ENCODE results near the gene PPFIBP2. TPM values are rescaled to one million over a fixed set of nuclear protein-coding genes. Genes with fewer than 3 reads are reported as not detected.

PPFIBP2 gene
- total RNA-seq, 3 donors from 2014 or later = 32.3 to 56.1 (median 43.3) TPM

DNA sequence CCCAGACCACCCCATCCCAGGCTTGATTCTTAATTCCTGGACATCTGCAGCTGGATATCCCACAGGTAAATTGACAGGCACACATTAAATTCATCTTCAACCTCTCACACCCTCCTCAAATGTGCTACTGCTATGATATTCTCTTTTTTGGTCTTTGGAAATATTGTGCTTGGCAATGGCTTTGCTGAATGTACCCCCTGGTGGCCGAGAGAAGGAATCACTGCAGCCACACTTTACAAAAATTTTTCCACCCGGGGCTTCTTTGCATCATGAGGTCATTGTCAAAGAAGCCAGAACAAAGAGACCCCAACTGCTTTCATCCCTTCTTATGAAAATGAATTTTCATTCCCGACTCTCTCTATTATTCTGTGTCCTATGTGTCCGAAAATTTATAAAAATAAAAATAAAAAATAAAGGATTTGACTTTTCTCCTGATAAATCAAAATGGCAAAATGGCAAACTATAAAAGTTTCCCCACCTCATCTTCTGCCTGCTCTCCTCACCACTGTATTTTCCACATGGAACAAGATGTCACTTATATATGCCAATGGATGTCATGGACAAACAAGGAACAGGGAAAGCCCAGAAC lies 174.5 kb downstream of the PPFIBP2 start:
- Histone ChIP-seq H3K4me1 (no peaks in the 10 kb centered on the region), H3K27ac (no peak overlapping the region), H3K4me3 (no peak overlapping the region), H3K9me3 (no peaks in the 10 kb centered on the region), H3K36me3 (no peaks in the 10 kb centered on the region), H3K27me3 (no peaks in the 10 kb centered on the region)
- intact Hi-C loops (cut with DNase I; ENCODE audit: low total_unique reads) = no loop called here
- no peak for DNase-seq (ENCODE audit: low spot score in 2 of 2)
- TF ChIP-seq, protein P1, sequence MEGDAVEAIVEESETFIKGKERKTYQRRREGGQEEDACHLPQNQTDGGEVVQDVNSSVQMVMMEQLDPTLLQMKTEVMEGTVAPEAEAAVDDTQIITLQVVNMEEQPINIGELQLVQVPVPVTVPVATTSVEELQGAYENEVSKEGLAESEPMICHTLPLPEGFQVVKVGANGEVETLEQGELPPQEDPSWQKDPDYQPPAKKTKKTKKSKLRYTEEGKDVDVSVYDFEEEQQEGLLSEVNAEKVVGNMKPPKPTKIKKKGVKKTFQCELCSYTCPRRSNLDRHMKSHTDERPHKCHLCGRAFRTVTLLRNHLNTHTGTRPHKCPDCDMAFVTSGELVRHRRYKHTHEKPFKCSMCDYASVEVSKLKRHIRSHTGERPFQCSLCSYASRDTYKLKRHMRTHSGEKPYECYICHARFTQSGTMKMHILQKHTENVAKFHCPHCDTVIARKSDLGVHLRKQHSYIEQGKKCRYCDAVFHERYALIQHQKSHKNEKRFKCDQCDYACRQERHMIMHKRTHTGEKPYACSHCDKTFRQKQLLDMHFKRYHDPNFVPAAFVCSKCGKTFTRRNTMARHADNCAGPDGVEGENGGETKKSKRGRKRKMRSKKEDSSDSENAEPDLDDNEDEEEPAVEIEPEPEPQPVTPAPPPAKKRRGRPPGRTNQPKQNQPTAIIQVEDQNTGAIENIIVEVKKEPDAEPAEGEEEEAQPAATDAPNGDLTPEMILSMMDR (IDR thresholded peaks at IDR 0.05) = peak in 2 of 3 donors; percentile 71 to 77
- no peak for TF ChIP-seq POLR2A (IDR thresholded peaks at IDR 0.05)

DNA sequence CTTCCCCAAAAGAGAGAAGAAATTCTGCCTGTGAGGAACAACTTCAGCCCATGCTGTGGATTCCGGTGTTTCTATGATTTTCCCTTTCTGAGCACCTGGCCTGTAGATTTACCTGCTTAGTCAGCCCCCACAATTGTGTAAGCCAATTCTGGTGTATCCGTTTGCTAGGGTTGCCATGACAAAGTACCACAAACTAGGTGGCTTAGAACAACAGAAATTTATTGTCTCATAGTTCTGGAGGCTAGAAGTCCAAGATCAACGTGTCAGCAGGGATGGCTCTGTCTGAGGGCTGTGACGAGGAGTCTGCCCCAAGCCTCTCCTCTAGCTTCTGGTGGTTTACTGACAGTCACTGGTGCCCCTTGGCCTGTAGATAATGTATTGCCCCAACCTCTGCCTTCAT lies 175.4 kb downstream of the PPFIBP2 start:
- H3K4me3 ChIP-seq = no peak overlapping the region
- no peaks in the 10 kb centered on the region for H3K36me3 ChIP-seq
- H3K27me3 ChIP-seq = no peaks in the 10 kb centered on the region
- intact Hi-C loops (cut with DNase I; ENCODE audit: low total_unique reads) = no loop called here
- H3K27ac ChIP-seq = no peak overlapping the region
- TF ChIP-seq, protein P1 (IDR thresholded peaks at IDR 0.05) = no peak
- TF ChIP-seq POLR2AphosphoS5 (IDR thresholded peaks at IDR 0.05) = no peak
- no peak for TF ChIP-seq POLR2A (IDR thresholded peaks at IDR 0.05)
- DNase-seq (ENCODE audit: low spot score in 2 of 2) = no peak
- no peaks in the 10 kb centered on the region for H3K4me1 ChIP-seq
- H3K9me3 ChIP-seq = no peaks in the 10 kb centered on the region

DNA sequence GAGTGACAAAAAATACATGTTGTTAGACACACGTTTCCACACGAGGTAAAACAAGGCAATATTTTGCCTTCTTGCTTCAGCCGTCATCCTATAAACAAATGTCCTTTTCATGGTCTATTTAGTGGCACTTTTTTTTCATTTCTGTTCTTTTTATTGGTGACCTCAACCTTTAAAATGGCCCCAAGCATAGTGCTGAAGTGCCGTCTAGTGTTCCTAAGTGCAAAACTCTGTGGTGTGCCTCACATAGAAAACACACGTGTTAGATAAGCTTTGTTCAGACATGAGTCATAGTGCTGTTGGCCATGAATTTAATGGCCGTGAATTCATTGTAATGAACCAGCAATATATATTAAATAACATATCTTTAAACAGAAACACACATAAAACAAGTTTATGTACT lies 176.8 kb downstream of the PPFIBP2 start:
- H3K9me3 ChIP-seq = no peaks in the 10 kb centered on the region
- intact Hi-C loops (cut with DNase I; ENCODE audit: low total_unique reads) = no loop called here
- TF ChIP-seq POLR2A (IDR thresholded peaks at IDR 0.05) = no peak
- TF ChIP-seq POLR2AphosphoS5 (IDR thresholded peaks at IDR 0.05) = no peak
- TF ChIP-seq, protein P1 (IDR thresholded peaks at IDR 0.05) = no peak
- no peaks in the 10 kb centered on the region for H3K36me3 ChIP-seq
- no peaks in the 10 kb centered on the region for H3K4me1 ChIP-seq
- no peak overlapping the region for H3K4me3 ChIP-seq
- no peaks in the 10 kb centered on the region for H3K27me3 ChIP-seq
- no peak for DNase-seq (ENCODE audit: low spot score in 2 of 2)
- H3K27ac ChIP-seq = no peak overlapping the region

DNA sequence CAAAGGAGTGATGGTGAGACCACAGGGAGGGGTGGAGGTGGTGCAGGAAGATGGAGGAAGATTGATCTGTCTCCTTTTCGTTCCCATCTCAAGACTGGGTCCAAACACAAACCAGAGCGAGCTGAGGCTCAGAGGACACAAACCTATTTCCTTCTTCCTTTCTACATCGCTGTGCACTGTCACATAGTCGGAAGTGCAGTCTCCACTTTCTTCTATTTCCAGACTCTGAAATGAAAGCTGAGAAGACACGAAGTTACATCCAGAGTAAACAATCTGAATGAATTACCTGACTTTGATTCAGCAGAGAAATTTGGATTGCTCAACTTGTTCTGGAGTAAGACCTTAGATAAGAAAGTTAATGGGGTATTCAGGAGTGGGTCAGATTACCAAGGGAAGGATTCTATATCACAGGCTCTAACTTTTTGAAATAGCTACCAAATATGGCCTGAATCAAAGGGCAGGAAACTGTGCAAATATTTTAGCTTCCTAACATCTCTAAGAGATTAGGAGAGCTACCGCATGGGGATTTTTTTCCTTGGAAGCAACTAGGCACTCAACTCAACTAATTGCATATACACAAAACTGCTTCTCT lies 178.1 kb downstream of the PPFIBP2 start:
- Histone ChIP-seq H3K9me3 (no peaks in the 10 kb centered on the region), H3K36me3 (no peaks in the 10 kb centered on the region), H3K27me3 (no peaks in the 10 kb centered on the region), H3K27ac (no peak overlapping the region), H3K4me3 (no peak overlapping the region), H3K4me1 (no peaks in the 10 kb centered on the region)
- intact Hi-C loops (cut with DNase I; ENCODE audit: low total_unique reads) = no loop called here
- no peak for DNase-seq (ENCODE audit: low spot score in 2 of 2)
- TF ChIP-seq, protein P1 (IDR thresholded peaks at IDR 0.05) = no peak
- TF ChIP-seq POLR2AphosphoS5 (IDR thresholded peaks at IDR 0.05) (no peak), POLR2A (IDR thresholded peaks at IDR 0.05) (no peak)

DNA sequence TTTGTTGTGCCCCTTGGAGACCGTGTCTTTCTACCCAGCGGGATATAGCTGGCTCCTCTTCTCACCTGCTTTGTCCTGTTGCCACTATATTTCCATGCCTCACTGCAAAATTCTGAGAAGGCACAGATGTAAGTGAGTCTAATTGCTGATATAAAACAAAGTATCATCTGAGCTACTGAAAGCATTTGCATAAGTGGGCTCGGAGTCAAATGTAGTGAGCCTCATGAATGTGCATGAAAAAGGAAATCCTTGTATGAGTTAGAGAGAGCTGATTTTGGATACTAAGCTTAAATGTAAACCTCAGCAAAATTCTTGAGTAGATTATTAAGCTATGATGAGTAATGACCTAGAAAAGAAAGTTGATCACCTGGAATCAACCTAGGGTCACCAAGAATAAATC lies 178.6 kb downstream of the PPFIBP2 start:
- no peak overlapping the region for H3K4me3 ChIP-seq
- intact Hi-C loops (cut with DNase I; ENCODE audit: low total_unique reads) = no loop called here
- TF ChIP-seq, protein P1 (IDR thresholded peaks at IDR 0.05) = no peak
- TF ChIP-seq POLR2A (IDR thresholded peaks at IDR 0.05) (no peak), POLR2AphosphoS5 (IDR thresholded peaks at IDR 0.05) (no peak)
- H3K27me3 ChIP-seq = no peaks in the 10 kb centered on the region
- no peaks in the 10 kb centered on the region for H3K4me1 ChIP-seq
- no peaks in the 10 kb centered on the region for H3K36me3 ChIP-seq
- H3K27ac ChIP-seq = no peak overlapping the region
- no peak for DNase-seq (ENCODE audit: low spot score in 2 of 2)
- no peaks in the 10 kb centered on the region for H3K9me3 ChIP-seq

Data from breast epithelium (tissue), 4 donors.